ENCODE results near the gene OIT3.
"Not testable (repeated sequence)": the region's sequence is repeated elsewhere in the genome, so short reads cannot be mapped to it uniquely, and the experiment has no call there.

OIT3 gene

GRCh38 chr10:72904806-72905205 lies 11.3 kb downstream of the OIT3 start:
- no peak for DNase-seq

DNA sequence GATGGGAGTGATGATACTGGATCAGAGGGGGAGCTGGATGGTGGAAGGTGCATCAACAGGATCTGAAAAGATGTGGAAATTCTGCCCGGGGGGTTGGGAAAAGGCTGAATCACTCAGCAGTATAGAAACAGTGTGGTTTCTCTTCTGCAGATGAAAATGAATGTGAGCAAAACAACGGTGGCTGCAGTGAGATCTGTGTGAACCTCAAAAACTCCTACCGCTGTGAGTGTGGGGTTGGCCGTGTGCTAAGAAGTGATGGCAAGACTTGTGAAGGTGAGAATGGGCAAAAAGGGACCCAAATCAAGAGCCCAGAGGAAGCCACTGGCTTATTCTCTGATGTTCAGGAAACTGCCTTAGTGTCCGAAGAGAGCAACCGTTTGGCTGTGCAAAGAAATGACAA lies 12.9 kb downstream of the OIT3 start:
- DNase-seq = no peak

DNA sequence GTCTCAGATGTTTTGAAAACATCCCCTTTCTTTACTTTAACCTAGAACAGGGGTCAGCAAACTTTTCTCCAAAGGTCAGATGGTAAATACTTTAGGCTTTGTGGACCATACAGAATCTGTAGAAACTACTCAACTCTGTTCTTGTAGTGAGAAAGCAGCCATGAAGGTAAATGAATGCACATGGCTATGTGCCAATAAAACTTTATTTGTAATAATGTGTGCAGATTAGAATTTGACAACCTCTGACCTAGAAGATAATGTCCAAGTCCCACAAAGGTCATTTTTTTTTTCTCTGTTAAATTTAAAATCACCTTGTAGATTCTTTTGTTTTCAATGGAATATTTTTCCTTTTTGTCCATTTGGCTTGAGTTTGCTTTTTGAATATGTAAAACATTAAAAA lies 17.2 kb downstream of the OIT3 start:
- DNase-seq = no peak

GRCh38 chr10:72911758-72912157 lies 18.2 kb downstream of the OIT3 start:
- DNase-seq = no peak

DNA sequence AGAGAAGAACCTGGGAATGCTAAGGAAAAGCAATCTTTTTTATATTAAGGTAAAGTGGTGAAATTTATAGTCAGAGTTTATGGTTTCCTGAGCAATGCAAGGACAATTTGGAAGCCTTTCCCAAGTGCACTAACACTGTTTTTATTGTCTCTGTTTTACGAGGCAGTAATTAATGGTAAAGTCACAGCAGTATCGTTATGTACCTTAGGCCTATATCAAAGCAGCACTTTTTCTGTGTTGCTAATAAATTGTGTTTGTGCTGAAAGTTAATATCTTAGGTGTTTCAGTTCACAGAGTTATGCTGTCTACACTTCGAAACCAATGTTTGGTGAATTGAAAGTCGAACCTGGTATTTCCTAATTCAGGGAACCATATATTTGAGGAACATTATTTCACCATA lies 19.2 kb downstream of the OIT3 start:
- no peak for DNase-seq

GRCh38 chr10:72913287-72913686 lies 19.7 kb downstream of the OIT3 start:
- no peak for DNase-seq

GRCh38 chr10:72917201-72917600 lies 23.7 kb downstream of the OIT3 start:
- not testable (repeated sequence) for DNase-seq

DNA sequence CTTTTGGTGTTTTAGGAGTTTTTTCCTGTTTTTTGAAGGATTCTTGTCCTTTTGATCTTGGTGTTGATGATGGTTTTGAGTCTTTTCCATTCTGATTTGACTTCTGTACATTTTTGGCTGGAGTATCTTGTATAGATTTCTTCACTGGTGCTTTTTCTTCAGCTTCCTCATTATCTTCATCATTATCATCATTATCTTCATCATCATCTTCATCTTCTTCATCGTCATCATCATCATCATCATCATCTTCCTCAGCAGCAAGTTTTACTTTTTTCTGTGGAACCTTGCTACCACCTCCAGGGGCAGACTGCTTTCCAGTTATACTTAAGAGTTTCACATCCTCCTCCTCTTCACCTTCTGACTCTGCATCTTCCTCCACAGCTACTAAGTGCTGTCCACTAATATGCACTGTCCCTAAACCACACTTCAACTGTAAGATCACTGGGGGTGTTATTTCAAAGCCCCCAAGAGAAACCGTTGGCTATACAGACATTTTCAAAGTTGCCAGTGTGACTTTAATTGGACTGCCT lies 24.3 kb downstream of the OIT3 start:
- DNase-seq = not testable (repeated sequence)

GRCh38 chr10:72918352-72918751 lies 24.8 kb downstream of the OIT3 start:
- DNase-seq = no peak

DNA sequence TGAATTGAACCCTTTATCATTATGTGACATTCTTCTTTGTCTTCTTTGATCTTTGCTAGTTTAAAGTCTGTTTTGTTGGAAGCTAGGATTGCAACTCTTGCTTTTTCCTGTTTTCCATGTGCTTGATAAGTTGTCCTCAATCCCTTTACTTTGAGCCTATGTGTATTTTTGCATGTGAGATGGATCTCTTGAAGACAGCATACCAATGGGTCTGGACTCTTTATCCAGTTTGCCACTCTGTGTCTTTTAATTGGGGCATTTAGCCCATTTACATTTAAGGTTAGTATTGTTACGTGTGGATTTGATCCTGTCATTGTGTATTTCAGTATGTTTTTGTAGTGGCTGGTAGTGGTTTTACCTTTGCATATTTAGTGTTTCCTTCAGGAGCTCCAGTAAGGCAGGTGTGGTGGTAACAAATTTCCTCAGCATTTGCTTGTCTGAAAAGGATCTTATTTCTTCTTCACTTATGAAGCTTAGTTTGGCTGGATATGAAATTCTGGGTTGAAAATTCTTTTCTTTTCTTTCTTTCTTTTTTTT lies 27.7 kb downstream of the OIT3 start:
- DNase-seq = not testable (repeated sequence)

DNA sequence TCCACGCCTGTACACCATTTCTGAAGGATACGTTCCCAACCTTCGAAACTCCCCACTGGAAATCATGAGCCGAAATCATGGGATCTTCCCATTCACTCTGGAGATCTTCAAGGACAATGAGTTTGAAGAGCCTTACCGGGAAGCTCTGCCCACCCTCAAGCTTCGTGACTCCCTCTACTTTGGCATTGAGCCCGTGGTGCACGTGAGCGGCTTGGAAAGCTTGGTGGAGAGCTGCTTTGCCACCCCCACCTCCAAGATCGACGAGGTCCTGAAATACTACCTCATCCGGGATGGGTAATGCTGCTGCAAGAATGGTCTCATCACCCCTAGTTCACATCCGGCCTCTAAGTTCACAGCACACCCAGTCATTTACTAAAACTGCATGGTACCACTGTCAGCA lies 30.8 kb downstream of the OIT3 start:
- no peak for DNase-seq

DNA sequence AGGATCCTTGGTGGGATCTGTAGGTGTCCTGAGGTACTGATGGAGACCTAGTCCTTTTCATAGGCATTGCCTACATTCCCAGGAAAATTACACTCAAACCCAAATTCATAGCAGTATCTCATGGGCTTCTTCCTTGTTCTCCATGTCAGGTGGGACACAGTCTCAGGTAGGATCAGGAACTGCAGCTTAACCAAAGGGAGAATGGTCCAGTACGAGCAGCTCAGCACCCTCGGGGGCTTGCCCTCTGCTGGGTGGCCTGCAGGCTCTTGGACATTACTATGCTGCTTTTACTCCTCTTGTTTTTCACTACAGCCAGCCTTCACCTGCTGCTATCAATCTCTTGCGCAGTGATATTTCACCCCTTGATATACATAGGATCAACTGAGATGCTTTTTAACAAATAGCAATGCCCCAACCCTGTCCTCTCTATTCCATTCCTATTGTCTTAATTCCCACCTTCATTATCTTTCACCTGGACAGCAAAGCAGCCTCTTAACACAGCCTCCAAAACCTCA lies 32.5 kb downstream of the OIT3 start:
- DNase-seq = no peak

- no peak for DNase-seq
Observed at GRCh38 chr10:72927485-72927884, 33.9 kb downstream of the OIT3 start.

GRCh38 chr10:72928798-72929197 lies 35.3 kb downstream of the OIT3 start:
- DNase-seq = no peak

DNA sequence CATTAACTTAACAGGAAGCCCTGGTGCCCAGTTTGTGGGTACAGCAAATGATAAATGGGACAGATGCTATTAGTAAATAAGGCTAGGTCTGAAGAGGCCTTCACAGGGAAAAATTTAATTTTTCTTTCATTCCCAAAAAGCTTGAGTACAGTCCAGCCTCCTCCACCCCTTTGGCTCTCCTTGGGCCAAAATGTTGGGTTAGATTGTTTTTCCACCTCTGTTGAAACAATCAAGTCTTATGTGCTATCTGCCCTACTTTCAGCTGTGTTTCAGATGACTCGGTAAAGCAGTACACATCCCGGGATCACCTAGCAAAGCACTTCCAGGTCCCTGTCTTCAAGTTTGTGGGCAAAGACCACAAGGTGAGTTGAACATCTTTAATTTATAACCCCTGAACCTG lies 36.7 kb downstream of the OIT3 start:
- DNase-seq = no peak

GRCh38 chr10:72932259-72933015 lies 38.9 kb downstream of the OIT3 start:
- DNase-seq = no peak

GRCh38 chr10:72935361-72935760 lies 41.8 kb downstream of the OIT3 start:
- no peak for DNase-seq

- DNase-seq = no peak
Observed at GRCh38 chr10:72943498-72944234, 50.1 kb downstream of the OIT3 start.

DNA sequence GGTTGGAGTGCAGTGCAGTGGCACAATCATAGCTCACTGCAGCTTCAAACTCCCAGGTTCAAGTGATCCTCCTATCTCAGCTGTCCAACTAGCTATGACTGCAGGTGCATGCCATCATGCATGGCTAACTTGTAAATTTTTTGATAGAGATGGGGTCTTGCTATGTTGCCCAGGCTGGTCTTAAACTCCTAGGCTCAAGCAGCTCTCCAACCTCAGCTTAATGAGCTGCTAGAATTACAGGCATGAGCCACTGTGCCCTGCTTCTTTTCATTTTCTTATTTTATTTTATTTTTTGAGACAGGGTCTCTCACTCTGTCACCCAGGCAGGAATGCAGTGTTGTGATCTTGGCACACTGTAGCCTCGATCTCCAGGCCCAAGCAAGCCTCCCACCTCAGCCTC lies 53.4 kb downstream of the OIT3 start:
- DNase-seq = no peak

GRCh38 chr10:72948762-72949161 lies 55.2 kb downstream of the OIT3 start:
- DNase-seq = no peak

DNA sequence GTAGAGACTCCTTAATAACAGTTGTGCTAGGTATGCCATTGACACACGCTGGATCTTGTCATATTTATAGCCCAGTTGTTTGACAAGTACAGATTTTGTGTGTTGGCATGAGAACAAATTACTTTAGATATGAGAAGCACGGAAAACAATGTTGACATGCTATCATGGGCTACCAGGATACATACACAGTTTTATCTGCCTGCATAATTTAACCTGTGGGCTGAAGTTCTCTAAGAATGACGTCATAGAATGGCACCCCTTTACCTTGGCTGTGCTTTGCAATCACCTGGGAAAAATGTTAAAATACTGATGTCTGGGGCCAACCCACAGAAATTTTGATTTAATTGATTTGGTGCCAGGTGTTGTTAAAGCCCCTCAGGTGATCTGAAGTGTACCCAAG lies 58.2 kb downstream of the OIT3 start:
- DNase-seq = no peak

- no peak for DNase-seq
Observed at GRCh38 chr10:72952189-72952588, 58.6 kb downstream of the OIT3 start.

- DNase-seq = no peak
Observed at GRCh38 chr10:72952642-72953158, 59.2 kb downstream of the OIT3 start.

GRCh38 chr10:72953687-72954086 lies 60.1 kb downstream of the OIT3 start:
- no peak for DNase-seq
